Fibroblast of lung (primary cell): ENCODE results near the gene RAP1GAP2.

Experiments
- CTCF ChIP-seq, 2 donors: IDR thresholded peaks in 1 of 2; conservative IDR thresholded peaks in 1 of 2; 1 replicate in 1 of 2; 2 replicates in 1 of 2; pipeline ENCODE4 v1.5.1; 2011 to 2012; ENCODE audit warnings: low read length in 2 of 2, control low read depth in 1 of 2, inconsistent platforms in 1 of 2, low read depth in 1 of 2, mild to moderate bottlenecking in 1 of 2
- EZH2 ChIP-seq: IDR thresholded peaks from 2 replicates; pipeline ENCODE4 v1.5.1; 2012; ENCODE audit warnings: low read length, control low read depth, mild to moderate bottlenecking; ENCODE audit errors: missing control alignments

DNA sequence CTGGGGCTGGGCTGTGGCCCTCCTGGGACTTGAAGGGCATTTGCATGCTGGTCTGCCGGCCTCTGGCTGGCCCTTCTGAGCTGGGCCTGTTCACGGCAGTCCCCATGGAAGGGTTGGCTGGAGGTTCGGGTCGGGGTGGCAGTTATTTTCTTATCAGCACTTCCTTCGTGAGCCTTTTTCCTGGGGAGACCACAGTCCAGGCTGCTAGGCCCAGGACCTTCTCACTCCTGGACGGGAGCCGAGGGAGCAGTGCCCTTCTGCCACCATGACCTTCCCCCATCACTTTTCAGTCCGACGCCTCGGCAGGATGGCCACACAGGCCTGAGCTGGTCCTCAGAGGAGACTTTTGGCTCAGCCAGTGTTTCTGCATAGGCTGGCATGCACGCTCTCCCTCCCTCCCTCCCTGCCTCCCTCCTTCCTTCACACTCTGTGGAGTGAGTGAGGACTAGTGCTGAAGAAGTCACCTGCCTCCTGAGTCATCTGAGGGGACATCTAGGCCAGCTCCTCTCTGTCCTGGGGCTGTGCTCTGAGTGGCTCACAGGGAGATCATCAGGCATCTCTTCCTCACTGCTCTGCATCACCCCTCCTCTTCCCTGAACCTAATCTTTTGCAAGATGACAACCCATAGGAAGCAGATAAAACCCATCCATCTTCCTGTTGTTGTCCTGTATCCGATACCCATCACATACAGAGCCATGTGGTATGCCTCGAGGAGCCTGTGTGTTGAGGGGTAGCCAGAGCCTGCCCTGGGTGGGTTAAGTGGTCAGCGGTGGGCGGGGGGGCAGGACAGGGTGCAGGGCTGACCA is 109.7 kb downstream of the RAP1GAP2 start:
- no peak for TF ChIP-seq CTCF (conservative IDR thresholded peaks at IDR 0.05 in 1 of 2, IDR thresholded peaks at IDR 0.05 in 1 of 2; ENCODE audit: low read depth in 1 of 2, low read length in 2 of 2)
- TF ChIP-seq EZH2: no peak
